C4-2B (cell line): Measurements from ENCODE around the gene DMP1.

Experiments used
- ZFX ChIP-seq: fragments of 450-650 bp; IDR thresholded peaks from 2 replicates; pipeline ENCODE4 v1.6.1; 2017
- TF ChIP-seq, protein P1 (sequence below): fragments of 450-650 bp; conservative IDR thresholded peaks from 2 replicates; pipeline ENCODE4 v1.5.1; 2017; ENCODE audit warnings: mild to moderate bottlenecking

- TF ChIP-seq, protein P1, sequence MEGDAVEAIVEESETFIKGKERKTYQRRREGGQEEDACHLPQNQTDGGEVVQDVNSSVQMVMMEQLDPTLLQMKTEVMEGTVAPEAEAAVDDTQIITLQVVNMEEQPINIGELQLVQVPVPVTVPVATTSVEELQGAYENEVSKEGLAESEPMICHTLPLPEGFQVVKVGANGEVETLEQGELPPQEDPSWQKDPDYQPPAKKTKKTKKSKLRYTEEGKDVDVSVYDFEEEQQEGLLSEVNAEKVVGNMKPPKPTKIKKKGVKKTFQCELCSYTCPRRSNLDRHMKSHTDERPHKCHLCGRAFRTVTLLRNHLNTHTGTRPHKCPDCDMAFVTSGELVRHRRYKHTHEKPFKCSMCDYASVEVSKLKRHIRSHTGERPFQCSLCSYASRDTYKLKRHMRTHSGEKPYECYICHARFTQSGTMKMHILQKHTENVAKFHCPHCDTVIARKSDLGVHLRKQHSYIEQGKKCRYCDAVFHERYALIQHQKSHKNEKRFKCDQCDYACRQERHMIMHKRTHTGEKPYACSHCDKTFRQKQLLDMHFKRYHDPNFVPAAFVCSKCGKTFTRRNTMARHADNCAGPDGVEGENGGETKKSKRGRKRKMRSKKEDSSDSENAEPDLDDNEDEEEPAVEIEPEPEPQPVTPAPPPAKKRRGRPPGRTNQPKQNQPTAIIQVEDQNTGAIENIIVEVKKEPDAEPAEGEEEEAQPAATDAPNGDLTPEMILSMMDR = no peak
- TF ChIP-seq ZFX = no peak
Measured at GRCh38 chr4:87608229-87608628, 41.9 kb upstream of the DMP1 start, which contains the start of gene DSPP.
